ENCODE results near the gene MRLN.
"Not testable (repeated sequence)": the region's sequence is repeated elsewhere in the genome, so short reads cannot be mapped to it uniquely, and the experiment has no call there.

Gene MRLN

DNA sequence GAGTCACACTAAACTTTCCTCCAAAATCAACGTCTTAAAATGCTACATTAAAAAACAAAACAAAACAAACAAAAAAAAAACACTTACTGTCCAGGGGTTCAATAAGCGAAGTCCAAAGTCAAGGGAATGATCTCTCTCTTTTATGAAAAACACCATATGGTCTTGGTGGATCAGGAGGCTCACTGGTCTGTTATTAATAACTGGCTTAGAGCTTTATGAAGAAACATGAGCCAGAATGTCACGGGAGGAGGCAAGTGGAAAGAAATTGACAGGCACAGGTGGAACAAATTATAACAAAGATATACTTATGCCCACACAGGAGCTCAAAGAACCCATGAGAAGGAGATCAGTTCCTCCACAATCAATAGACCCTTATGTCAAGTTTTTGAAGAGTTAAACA, at the start of gene MRLN:
Gene MRLN, minus strand, starts transcription at position 189 of the 400 bp plus-strand sequence.
- DNase-seq (ENCODE audit: extremely low read depth in 1 of 2, low read depth in 1 of 2), result no peak

DNA sequence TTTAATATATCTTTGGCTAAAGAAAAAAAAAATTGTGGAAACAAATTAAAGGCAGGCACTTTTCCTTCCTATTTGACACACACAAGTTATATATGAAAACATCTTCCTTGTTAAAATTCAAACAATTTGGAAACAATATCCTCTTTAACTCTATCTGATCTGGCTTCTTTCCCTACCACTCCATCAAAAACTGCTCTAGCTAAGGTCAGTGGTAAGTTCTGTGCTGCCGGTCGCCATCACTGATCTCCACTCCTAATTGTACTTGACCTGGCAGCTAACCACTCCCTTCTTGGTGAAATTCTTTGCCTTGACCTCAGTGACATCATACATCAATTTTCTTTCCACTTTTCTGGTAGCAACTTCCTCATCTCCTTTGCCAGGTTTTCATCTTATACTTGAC, 47.9 kb upstream of the MRLN start:
- no peak for DNase-seq (ENCODE audit: extremely low read depth in 1 of 2, low read depth in 1 of 2)

DNA sequence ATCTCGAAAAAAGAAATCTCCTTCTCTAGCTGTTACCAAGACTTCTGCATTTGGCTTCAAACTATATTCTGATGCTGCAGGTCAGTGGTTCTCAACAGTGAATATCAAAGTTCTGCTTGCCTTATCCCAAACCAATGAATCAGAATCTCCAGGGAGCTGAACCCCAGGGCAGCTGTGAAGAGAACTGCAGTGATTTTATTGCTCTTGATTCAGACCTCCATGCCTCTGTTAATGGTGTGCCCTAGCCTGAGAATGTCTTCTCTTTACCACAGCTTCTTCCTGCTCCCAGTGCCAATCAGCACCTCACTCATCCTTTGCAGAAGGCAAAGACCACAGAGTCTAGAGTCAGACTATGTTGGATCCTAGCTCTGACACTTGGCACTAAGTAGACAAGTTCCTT, 46.2 kb upstream of the MRLN start:
- DNase-seq (ENCODE audit: extremely low read depth in 1 of 2, low read depth in 1 of 2), result no peak

DNA sequence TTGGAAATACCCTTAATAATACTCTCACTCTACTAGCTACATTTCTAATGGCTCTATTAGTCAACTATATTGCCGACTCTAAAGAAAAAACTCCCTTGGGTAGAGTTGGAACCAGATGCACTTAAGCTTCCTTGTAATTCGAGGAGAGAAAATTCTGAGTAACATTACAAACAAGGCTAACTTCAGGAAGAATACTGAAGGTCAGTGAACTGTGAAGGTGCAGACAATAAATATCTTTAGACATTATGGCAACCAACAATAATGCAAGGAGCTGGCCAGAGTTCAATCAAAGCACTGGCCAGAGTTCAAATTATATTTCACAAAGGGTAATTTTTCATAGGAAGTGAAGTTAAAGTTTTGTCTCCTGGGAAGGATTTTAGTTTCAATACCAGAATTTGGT, 40.7 kb upstream of the MRLN start:
- no peak for DNase-seq (ENCODE audit: extremely low read depth in 1 of 2, low read depth in 1 of 2)

DNA sequence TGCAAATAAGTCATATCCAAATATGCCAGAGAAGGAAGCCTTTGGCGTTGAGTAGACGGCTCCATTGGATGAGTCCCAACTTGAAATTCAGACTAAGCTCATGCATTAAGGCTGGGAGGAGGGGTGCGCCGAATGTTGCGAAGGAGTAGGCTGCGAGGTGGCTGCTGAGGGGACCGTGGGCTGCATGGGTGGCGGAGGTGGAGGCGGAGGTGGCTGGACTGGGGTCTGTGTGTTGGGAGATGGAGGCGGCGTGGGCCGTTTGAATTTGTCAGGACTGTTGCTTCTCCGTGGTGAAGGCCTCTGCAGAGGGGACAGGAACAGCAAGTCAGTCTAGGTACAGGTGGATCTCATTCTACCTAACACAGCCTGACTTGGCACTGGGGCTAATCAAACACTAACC, 39.6 kb upstream of the MRLN start:
- no peak for DNase-seq (ENCODE audit: extremely low read depth in 1 of 2, low read depth in 1 of 2)

DNA sequence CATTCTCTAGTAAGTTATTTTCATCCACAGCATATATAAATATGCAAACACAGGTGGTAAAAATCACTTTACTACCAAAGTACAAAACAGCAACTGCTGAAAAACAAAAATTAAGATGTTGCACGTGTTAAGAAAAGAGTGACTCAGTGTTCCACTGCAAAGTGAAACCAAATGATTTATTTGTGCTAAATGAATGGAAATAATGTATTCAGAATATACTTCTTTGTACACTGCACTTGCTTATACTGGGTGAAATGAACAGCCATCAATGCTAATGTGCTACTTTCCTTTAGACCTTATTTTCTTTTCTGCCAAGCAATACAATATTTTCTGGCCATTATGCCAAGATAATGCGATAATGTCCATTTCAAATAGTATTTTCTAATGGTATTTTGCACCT, 38.3 kb upstream of the MRLN start:
- no peak for DNase-seq (ENCODE audit: extremely low read depth in 1 of 2, low read depth in 1 of 2)

DNA sequence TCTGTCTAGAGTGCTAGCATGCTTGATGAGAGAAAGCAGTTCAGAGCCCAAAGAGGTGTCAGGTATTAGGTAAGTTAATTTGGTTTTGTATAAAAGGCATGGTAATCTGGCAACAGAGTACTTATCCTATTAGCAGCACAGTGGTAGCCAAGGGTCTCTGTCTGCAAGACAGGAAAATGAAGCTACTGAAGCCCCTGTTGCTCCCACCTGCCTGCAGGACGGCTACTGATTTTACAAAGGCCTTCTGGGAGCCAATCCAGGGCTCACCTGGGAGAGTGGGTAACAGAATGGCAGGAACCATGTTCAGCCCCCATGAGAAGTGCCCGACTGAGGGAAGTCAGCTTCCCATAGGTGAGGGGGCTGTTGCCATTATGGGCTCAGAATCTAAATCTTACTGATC, 36.8 kb upstream of the MRLN start:
- DNase-seq (ENCODE audit: extremely low read depth in 1 of 2, low read depth in 1 of 2), result not testable (repeated sequence)

DNA sequence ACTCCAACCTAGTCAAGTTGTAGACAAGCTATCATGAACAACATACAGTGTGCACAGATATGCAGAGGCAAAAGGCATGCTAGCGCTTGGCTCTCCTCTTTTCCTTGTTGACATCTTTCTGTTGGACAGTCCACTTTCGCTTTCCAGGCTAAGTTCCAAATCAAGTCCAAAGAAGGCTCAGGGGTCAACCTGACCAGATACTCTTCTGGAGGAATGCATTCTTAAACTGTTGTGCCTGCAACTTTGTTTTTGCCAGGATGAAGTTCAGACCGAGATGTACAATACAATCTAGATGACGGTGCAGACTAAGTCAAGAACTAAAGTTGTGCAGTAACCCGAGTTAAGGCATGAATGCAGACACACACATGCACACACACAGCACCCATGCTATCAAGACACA, 35.7 kb upstream of the MRLN start:
- not testable (repeated sequence) for DNase-seq (ENCODE audit: extremely low read depth in 1 of 2, low read depth in 1 of 2)

DNA sequence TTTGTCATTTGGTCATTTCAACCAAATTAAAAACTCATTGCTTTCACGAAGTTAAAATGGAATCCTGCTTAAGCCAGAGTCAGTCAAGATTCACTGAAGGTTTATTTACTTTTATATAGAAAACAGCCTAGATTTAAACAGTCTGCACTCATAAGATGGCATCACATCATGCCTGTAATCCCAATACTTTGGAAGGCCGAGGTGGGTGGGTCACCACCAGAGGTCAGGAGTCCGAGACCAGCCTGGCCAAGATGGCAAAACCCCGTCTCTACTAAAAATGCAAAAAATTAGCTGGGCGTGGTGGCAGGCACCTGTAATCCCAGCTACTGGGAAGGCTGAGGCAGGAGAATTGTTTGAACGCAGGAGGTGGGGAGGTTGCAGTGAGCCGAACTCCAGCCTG, 33.8 kb upstream of the MRLN start:
- not testable (repeated sequence) for DNase-seq (ENCODE audit: extremely low read depth in 1 of 2, low read depth in 1 of 2)

DNA sequence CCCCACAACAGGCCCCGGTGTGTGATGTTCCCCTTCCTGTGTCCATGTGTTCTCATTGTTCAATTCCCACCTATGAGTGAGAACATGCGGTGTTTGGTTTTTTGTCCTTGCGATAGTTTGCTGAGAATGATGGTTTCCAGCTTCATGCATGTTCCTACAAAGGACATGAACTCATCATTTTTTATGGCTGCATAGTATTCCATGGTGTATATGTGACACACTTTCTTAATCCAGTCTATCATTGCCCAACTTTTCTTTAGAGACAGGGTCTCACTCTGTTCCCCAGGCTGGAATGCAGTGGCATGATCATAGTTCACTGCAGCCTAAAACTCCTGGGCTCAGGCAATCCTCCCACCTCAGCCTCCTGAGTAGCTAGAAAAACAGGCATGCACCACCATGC, 32.2 kb upstream of the MRLN start:
- DNase-seq (ENCODE audit: extremely low read depth in 1 of 2, low read depth in 1 of 2), result not testable (repeated sequence)

DNA sequence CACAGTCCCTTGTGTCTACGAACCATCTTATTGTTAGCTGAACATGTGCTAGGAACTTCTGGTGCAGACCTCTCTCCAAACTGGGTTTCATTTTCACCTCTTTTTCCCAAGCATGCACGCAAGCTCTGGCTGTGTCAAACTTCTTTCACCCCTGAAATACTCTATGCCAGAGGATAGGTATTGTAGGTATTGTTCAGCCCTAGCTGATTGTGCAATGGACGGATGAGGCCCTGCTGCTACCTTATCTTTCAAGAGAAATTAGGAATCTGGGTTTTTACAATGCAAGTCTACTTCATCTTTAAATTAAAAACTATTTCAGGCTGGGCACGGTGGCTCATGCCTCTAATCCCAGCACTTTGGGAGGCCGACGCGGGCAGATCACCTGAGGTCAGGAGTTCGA, 28.3 kb upstream of the MRLN start:
- no peak for DNase-seq (ENCODE audit: extremely low read depth in 1 of 2, low read depth in 1 of 2)

DNA sequence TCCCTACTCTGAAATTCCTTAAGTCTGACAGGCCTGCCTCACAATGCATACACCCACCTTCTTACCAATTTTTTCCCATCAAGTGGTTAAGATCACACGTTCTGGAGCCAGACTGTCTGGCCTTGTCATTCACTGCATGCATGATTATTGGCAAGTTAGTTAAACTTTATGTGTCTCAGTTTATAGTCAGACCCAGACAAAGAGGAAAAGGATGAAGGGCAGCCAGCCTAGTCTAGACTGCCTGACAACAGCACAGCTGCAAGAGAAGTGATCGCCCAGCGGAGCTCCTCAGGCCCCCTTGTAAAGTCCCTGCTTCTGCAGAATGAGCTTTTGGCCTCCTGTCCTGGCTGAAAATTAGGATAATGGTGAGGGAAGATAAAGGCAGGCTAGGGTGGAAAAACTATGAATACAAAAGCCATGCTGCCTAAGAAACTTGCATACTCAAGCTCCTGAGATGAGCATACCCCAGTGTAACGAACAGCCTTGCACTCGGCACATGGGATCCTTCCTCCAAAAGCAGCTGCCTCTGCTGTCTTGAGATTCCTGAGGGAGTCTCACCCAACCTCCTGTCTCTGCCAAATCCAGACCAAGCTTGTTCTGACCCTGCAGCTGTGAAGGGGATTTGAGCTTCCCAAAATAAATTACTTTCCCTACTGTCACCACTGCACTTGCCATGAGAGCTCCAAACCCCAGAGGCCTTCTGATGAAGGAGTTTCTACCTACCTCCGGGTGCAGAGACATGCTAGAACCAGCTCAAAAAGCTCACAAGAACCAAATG, 26.7 kb upstream of the MRLN start:
- DNase-seq (ENCODE audit: extremely low read depth in 1 of 2, low read depth in 1 of 2), result no peak

DNA sequence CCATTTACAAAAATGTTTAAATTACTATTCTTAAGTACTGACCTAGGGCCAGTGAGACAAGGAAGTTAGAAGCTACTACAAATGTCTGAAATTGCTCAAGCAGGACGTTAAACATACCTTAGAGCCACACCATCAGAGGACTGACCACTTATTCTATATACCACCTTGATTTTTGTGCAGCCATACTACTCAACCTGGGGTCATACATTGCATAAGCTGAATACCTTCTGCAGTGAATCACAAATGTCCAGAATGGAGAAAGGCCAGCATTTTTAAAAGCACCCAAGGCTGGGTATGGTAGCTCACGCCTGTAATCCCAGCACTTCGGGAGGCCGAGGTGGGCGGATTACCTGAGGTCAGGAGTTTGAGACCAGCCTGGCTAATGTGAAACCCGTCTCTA, 21.2 kb upstream of the MRLN start:
- DNase-seq (ENCODE audit: extremely low read depth in 1 of 2, low read depth in 1 of 2), result no peak

DNA sequence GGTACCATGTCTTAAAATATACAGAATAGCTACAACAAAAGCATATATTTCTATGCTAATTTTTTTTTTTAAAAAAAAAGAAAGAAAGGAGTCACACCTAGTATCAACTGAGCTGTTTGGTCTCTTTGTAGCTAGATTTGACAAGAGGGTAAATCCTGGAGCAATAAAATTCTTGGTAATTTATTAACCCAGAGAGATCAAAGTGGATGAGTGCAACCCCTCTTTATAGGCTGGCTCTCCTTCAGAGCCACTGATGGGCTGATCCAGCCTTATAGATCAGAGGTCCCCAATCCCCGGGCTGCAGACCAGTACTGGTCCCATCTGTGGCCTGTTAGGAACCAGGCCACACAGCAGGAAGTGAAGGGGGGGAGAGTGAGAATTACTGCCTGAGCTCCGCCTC, 19.8 kb upstream of the MRLN start:
- no peak for DNase-seq (ENCODE audit: extremely low read depth in 1 of 2, low read depth in 1 of 2)

DNA sequence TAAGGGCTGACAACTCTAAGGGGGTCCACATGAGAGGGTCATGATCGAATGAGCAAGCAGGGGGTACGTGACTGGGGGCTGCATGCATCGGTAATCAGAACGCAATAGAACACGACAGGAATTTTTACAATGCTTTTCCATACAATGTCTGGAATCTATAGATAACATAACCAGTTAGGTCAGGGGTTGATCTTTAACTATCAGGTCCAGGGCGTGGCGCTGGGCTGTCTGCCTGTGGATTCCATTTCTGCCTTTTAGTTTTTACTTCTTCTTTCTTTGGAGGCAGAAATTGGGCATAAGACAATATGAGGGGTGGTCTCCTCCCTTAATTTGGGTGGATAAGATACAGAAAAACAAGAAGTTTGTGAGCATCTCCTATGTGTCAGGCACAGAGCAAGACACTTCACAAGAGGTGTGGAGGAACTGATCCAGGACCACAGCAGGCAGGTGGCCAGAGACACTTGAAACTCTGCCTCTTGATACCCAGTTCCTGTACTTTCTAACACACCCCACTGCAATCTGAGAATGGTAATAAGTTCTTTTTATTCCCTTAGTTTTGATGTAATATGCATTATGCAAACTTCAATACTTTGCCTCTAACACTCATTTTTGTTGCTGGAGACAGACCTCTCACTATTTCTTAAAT, 18.0 kb upstream of the MRLN start:
- DNase-seq (ENCODE audit: extremely low read depth in 1 of 2, low read depth in 1 of 2), result no peak

DNA sequence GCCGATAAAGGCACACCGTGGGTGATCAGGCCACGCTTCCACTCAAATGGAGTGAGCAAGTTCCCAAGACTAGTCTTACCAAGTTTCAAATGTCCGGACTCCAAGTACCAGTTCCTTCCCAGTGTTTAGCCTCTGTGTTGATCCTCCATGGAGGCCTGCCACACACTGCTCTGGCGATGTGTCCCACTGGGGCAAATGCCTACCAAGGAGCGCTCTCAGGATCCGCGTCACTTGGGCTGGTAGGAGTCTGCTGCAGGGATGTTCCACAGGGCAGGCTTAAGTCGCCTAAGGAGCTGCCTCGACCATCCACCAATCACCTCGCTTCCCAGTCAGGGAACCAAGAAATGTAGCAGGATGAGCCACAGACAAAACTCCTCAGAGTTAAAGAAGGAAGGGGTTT, 17.4 kb upstream of the MRLN start:
- no peak for DNase-seq (ENCODE audit: extremely low read depth in 1 of 2, low read depth in 1 of 2)

DNA sequence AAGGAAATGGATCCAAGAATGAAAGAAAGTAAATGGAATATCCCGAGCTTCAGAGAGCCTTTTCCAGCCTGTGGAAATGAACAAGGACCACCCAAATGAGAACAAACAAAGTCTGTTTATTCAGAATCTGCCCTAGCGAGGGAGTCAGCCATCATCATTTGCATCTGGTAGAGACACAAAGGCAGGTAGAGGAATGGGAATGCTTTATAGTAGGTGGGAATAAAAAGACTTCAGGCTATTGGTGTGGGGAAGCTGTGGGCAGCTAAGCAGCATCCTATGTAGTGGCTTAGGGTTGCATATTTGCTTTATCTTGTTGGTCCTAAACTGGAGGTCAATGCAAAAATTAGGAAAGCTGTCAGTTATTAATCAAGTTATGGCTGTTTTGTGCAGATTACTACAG, 9.2 kb upstream of the MRLN start:
- no peak for DNase-seq (ENCODE audit: extremely low read depth in 1 of 2, low read depth in 1 of 2)

DNA sequence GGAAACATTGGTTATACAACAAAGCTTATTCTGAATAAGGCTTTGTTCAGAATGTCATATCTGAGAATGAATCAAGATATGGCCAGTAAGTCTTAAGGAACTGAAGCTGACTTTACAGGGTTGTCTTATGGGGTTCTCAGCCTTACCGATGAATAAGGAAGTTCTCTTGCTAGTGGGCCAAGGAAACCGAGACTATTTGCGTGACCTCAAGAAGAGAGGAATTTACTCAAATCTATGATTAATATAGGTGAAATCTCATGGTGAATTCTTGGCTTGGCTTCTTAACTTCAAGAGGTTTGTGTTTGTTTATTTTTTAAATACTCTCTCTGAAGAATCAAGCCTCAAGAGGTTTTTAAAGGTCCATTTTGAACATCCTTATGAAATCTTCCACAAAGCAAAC, 4.7 kb upstream of the MRLN start:
- DNase-seq (ENCODE audit: extremely low read depth in 1 of 2, low read depth in 1 of 2), result no peak

DNA sequence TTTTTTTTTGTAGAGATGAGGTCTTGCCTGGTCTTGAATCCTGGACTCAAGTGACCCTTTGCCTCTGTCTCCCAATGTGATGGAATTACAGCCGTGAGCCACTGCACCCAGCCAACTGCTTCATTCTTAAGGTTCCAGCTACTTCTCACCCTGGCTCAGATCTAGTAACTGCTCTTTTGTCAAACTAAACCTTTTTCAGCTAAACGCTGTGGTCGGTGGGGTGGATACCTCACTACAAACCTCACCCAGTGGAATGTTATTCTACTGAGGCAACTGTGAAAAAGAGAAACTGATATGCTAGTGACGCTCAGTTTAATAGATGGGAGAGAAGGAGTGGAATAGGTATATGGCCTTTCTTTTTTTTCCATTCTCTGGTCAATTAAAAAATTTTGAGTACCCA, 1.7 kb upstream of the MRLN start:
- DNase-seq (ENCODE audit: extremely low read depth in 1 of 2, low read depth in 1 of 2), result no peak

DNA sequence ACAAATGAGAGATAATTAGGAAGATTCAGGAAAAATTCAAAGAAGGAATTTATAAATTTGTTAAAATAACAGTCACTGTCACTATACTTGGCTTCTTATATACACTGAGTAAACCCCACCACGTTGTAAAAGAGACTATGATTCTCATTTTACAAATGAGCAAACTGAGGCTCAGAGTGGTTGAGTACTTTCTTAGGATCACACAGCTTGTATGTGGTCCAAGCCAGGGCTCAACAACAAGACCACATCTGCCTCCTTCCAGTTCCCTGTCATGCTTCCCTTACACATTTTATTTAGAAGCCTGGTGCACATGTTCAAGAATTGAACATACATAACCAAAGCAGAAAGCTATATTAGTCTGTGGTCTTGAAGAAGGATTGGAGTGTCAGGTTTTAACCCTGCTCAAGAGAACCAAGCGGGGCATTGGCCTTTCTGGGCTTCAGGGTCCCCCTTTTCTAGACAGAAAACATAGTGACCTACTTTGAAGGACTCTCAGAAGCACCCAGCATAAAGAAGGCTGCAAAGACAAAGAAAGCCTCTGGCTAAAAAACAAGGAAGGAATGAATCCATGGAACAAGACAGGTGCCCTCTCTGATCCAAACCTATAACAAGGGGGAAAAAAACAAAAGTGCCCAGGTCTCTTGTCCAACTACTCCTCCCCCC, 846 bp downstream of the MRLN start:
- DNase-seq (ENCODE audit: extremely low read depth in 1 of 2, low read depth in 1 of 2), result no peak

DNA sequence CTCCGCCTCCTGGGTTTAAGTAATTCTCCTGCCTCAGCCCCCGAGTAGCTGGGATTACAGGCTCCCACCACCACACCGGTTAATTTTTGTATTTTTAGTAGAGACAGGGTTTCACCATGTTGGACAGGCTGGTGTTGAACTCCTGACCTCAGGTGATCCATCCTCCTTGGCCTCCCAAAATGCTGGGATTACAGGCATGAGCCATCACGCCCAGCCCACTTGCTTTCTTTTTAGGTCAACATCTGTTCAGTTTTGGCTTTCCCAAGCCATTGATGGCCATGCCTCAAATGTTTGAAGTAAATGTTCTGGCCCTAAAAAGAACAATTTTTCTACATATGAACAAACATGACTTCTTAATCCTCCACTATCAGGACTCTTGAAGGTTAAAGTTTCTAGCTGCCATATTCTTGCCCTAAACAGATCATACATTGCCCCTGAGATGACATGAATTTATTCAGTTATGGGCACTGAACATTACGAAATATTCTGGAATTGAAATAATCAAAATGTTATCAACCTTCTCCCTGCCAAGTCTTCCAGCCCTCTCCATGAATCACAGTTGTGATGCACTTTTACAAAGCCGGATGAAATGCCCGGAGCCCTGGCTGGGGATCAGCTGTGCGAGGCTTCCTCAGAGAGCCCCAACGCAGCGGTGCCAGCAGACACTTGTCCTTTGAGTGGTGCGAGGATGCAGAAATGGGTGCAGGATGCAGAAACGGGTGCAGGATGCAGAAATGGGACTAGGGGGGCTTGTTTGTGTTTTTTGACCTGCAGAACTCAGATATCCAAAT, 2.9 kb downstream of the MRLN start:
- DNase-seq (ENCODE audit: extremely low read depth in 1 of 2, low read depth in 1 of 2), result no peak

Measured in stimulated activated CD8-positive, alpha-beta memory T cell treated with anti-CD3 and anti-CD28 coated beads, Interleukin-7, amount 100 ng/mL, for 48 hours (primary cell).